Measurements from ENCODE around the gene PAQR5.
"Not testable (repeated sequence)": the region's sequence is repeated elsewhere in the genome, so short reads cannot be mapped to it uniquely, and the experiment has no call there.

Gene PAQR5

DNA sequence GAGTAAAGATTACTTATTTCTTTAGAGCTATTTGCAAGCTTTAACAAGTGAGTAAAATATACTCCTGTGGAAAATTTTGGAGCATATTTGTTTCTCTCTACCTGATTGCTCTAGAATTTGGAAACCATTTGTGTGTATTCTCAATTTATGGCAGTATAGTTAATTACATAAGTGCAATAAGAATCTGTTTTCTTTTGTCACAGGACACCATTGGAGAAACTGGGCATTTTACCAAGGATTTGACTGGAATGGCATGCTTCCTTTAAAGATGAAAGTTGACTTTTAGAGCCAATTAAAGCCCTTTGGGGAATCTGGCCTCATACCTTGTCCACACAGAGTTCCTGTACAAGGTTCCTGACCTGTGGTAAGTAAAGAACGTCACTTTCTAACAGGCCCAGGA is 38.4 kb downstream of the PAQR5 start:
- TF ChIP-seq, protein P1, sequence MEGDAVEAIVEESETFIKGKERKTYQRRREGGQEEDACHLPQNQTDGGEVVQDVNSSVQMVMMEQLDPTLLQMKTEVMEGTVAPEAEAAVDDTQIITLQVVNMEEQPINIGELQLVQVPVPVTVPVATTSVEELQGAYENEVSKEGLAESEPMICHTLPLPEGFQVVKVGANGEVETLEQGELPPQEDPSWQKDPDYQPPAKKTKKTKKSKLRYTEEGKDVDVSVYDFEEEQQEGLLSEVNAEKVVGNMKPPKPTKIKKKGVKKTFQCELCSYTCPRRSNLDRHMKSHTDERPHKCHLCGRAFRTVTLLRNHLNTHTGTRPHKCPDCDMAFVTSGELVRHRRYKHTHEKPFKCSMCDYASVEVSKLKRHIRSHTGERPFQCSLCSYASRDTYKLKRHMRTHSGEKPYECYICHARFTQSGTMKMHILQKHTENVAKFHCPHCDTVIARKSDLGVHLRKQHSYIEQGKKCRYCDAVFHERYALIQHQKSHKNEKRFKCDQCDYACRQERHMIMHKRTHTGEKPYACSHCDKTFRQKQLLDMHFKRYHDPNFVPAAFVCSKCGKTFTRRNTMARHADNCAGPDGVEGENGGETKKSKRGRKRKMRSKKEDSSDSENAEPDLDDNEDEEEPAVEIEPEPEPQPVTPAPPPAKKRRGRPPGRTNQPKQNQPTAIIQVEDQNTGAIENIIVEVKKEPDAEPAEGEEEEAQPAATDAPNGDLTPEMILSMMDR (IDR thresholded peaks at IDR 0.05; ENCODE audit: extremely low read depth, insufficient read depth, missing control alignments): no peak
- in situ Hi-C loops (cut with MboI; ENCODE audit: low pct_unique_long_range_greater_than_20kb, low sequenced_read_pairs, unreplicated experiment): no loop called here
- DNase-seq (ENCODE audit: low spot score): no peak

DNA sequence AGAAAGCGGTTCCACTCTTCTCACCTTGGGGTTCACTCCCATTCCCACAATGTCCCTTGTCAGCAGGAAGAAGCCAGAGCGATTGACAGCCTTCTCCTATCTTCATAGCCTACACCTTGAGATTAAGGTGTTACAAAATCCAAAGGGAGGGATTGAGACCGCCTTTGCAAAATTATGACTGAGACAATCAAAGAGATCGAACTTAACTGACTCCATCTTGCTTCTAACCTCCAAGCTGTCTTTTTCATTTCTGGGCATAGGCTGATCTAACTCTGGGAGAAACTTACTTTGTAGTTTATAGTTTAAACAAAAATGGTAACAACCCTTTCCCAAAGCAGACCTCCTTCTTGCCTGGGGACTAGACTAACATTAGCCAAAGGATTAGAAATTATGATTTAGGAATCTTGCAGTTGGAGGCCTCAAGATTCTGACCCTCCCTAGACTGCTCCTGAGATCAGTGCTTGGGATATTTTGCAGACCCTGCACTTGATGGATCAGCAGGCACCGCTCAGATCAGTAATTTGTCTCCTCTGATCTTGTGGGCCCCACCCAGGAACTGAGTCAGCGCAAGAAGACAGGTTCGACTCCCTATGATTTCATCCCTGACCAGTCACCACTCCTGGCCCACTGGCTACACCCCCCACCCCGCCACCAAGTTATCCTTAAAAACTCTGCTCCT is 40.0 kb downstream of the PAQR5 start:
- DNase-seq (ENCODE audit: low spot score): no peak
- TF ChIP-seq, protein P1 (IDR thresholded peaks at IDR 0.05; ENCODE audit: extremely low read depth, insufficient read depth, missing control alignments): no peak
- in situ Hi-C loops (cut with MboI; ENCODE audit: low pct_unique_long_range_greater_than_20kb, low sequenced_read_pairs, unreplicated experiment): no loop called here

DNA sequence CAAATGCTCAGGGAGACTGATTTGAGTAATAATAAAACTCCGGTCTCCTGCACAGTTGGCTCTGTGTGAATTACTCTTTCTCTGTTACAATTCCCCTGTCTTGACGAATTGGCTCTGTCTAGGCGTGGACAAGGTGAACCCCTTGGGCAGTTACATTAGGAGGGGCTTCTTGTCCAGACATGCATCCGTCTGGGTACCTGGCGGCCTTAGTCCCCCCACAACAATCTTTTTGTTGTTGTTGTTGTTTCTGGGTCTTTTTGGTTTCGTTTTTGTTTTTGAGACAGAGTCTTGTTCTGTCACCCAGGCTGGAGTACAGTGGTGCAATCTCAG is 40.5 kb downstream of the PAQR5 start:
- in situ Hi-C loops (cut with MboI; ENCODE audit: low pct_unique_long_range_greater_than_20kb, low sequenced_read_pairs, unreplicated experiment); DNase-seq (ENCODE audit: low spot score): not testable (repeated sequence)

DNA sequence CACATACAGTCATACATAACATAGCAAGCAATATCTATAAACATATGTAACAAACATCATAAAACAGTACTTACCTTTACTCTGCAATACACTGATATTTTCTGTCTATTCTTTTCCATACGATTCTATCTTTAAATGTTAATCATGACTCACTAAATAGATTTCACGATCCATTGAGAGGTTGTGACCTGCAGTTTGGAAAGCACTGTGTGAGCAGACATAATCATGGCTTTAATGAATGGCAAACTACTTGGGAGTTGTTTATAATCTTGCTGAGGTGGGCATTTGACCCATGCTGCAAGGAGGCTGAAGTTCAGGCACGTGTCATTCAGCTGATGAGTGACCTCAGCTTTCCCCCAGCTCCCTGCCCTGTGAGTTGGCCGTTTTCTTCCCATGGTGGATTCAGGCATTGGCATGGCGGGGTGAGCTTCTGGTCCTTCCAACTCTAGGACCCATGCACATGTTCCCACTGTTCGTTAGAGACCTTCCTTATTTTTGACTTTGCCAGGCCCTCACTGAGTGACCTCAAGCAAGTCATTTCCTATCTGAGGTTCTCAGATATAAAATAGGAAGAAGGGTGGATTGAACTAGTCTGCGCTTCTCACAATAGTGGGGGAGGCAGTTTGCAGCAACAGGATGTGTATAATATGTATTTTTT is 41.7 kb downstream of the PAQR5 start:
- TF ChIP-seq, protein P1 (IDR thresholded peaks at IDR 0.05; ENCODE audit: extremely low read depth, insufficient read depth, missing control alignments): no peak
- DNase-seq (ENCODE audit: low spot score): no peak
- in situ Hi-C loops (cut with MboI; ENCODE audit: low pct_unique_long_range_greater_than_20kb, low sequenced_read_pairs, unreplicated experiment): no loop called here

DNA sequence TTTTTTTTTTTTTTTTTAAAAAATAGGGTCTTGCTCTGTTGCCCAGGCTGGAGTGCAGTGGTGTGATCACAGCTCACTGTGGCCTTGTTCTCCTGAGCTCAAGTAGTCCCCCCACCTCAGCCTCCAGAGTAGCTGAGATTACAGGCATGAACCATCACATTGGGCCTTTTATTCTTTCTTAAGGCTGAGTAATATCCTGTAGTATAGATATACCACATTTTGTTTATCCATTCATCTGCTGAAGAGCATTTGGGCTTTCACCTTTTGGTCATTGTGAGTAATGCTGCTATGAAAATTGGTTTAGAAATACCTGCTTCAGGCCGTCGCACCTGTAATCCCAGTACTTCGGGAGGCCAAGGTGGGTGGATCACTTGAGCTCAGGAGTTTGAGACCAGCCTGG is 42.6 kb downstream of the PAQR5 start:
- DNase-seq (ENCODE audit: low spot score): no peak
- TF ChIP-seq, protein P1 (IDR thresholded peaks at IDR 0.05; ENCODE audit: extremely low read depth, insufficient read depth, missing control alignments): no peak
- in situ Hi-C loops (cut with MboI; ENCODE audit: low pct_unique_long_range_greater_than_20kb, low sequenced_read_pairs, unreplicated experiment): no loop called here

DNA sequence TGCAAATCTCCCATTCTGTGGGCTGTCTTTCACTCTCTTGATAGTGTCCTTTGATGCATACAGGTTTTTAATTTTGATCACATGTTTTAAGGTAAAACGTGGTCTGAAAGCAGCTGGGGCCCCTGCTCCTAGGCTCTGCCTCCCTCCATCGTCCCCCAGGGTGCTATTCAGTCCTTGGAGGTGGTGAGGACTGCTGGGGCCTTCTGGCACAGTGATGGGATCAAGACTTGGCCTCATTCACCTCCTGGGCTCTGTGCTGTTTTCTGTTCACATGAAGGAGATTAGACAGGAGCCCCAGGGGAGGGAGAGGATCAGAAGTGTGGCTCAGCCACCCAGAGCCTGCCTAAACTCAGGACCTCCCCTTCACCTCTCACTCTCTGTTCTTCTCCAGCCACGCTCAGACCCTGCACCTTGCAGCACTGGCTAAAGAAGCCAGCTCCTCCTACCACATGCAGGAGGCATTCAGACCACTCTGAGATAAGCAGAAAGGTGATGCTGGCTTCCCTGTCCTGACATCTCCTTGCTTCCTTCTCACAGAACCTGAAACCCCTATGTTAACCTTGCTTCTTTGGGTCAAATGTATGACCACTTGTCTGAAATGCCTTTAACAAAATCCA is 43.9 kb downstream of the PAQR5 start:
- in situ Hi-C loops (cut with MboI; ENCODE audit: low pct_unique_long_range_greater_than_20kb, low sequenced_read_pairs, unreplicated experiment): no loop called here
- TF ChIP-seq, protein P1 (IDR thresholded peaks at IDR 0.05; ENCODE audit: extremely low read depth, insufficient read depth, missing control alignments): no peak
- no peak for DNase-seq (ENCODE audit: low spot score)

DNA sequence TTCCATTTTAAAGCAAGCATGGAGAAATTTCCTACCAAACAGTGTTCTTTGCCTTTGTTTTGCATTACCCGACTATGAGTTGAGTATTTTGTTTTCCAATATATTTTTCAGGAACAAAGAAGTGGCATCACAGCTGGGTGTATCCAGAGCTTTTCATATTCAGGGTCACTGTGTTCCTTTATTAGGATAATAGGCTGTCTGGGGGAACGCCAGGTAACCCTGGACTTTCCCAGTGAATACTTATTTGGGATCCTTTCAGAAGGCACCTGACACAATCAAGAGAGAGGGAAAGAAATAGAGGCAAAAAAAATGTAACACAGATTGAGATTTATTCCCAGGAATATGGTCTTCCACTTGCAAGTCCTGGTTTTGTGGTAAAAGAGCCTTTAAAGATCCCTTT is 44.4 kb downstream of the PAQR5 start:
- DNase-seq (ENCODE audit: low spot score): no peak
- TF ChIP-seq, protein P1 (IDR thresholded peaks at IDR 0.05; ENCODE audit: extremely low read depth, insufficient read depth, missing control alignments): no peak
- in situ Hi-C loops (cut with MboI; ENCODE audit: low pct_unique_long_range_greater_than_20kb, low sequenced_read_pairs, unreplicated experiment): no loop called here
